CD14-positive monocyte (primary cell): ENCODE measurements around the gene CXCL11. TPM values are rescaled to one million over a fixed set of nuclear protein-coding genes. Genes with fewer than 3 reads are reported as not detected.

Experiments used
- DNase-seq, 3 donors: peaks; one replicate each; pipeline ENCODE4 v3.0.0-alpha.2; 2011 to 2022
- H2AFZ ChIP-seq: 2 replicates; pipeline ENCODE4 v1.6.0; 2012; ENCODE audit warnings: mild to moderate bottlenecking, low read depth, low read length, inconsistent platforms; ENCODE audit not compliant: insufficient read depth, poor library complexity, severe bottlenecking
- H3K27ac ChIP-seq, 2 donors: 1 replicate in 1 of 2; 2 replicates in 1 of 2; pipeline ENCODE4 v1.5.1; 2012 to 2013; ENCODE audit warnings: low read length in 2 of 2, control low read depth in 1 of 2, inconsistent platforms in 1 of 2, low read depth in 1 of 2, mild to moderate bottlenecking in 1 of 2
- H3K27me3 ChIP-seq, 2 donors: one replicate each; pipeline versions ENCODE4 v1.6.0 to v1.6.1; 2011 to 2013; ENCODE audit warnings: low read length in 2 of 2; ENCODE audit not compliant: control insufficient read depth in 2 of 2, insufficient read depth in 2 of 2
- H3K36me3 ChIP-seq, 2 donors: replicated peaks in 1 of 2; 1 replicate in 1 of 2; 2 replicates in 1 of 2; pipeline versions ENCODE4 v1.5.1 to v1.6.1; 2012 to 2013; ENCODE audit warnings: low read length in 2 of 2, control low read depth in 1 of 2, inconsistent platforms in 1 of 2, mild to moderate bottlenecking in 1 of 2; ENCODE audit not compliant: insufficient read depth in 2 of 2, control insufficient read depth in 1 of 2
- H3K4me1 ChIP-seq, 2 donors: 1 replicate in 1 of 2; 2 replicates in 1 of 2; pipeline versions ENCODE4 v1.5.1 to v1.6.1; 2012 to 2013; ENCODE audit warnings: low read length in 2 of 2, control low read depth in 1 of 2, inconsistent platforms in 1 of 2, mild to moderate bottlenecking in 1 of 2, moderate library complexity in 1 of 2; ENCODE audit not compliant: insufficient read depth in 2 of 2, control insufficient read depth in 1 of 2
- H3K4me2 ChIP-seq: replicated peaks from 2 replicates; pipeline ENCODE3; 2012; ENCODE audit warnings: low read length, moderate library complexity, mild to moderate bottlenecking; ENCODE audit not compliant: poor library complexity, severe bottlenecking; ENCODE audit errors: extremely low read depth
- H3K4me3 ChIP-seq, 3 experiments: fragments of 200-600 bp in 1 of 3; sonication (generic) in 1 of 3; replicated peaks in 1 of 3; 1 replicate in 2 of 3; 2 replicates in 1 of 3; pipeline ENCODE4 v1.5.1; 2011 to 2013; ENCODE audit warnings: low read length in 3 of 3, mild to moderate bottlenecking in 3 of 3, control low read depth in 2 of 3, low read depth in 2 of 3, inconsistent platforms in 1 of 3, moderate library complexity in 1 of 3
- H3K79me2 ChIP-seq: 2 replicates; pipeline ENCODE4 v1.6.0; 2012; ENCODE audit warnings: mild to moderate bottlenecking, control low read depth, inconsistent platforms, low read length, moderate library complexity; ENCODE audit not compliant: insufficient read depth
- H3K9ac ChIP-seq: 2 replicates; pipeline ENCODE4 v1.6.0; 2017; ENCODE audit warnings: low read length, mild to moderate bottlenecking; ENCODE audit not compliant: insufficient read depth, poor library complexity, severe bottlenecking
- H3K9me3 ChIP-seq, 2 donors: replicated peaks in 1 of 2; 1 replicate in 1 of 2; 2 replicates in 1 of 2; pipeline versions ENCODE4 v1.5.1 to v1.6.1; 2012 to 2013; ENCODE audit warnings: low read length in 2 of 2, control low read depth in 1 of 2; ENCODE audit not compliant: control insufficient read depth in 1 of 2, insufficient read depth in 1 of 2
- H4K20me1 ChIP-seq: 2 replicates; pipeline ENCODE4 v1.6.0; 2012; ENCODE audit warnings: mild to moderate bottlenecking, low read length, control low read depth, moderate library complexity; ENCODE audit not compliant: insufficient read depth
- H3K27ac Mint-ChIP-seq, 7 donors: one replicate each; pipeline ENCODE4 v1.8.0; 2020; ENCODE audit warnings: mild to moderate bottlenecking in 7 of 7, mixed read lengths in 7 of 7, moderate library complexity in 6 of 7, inconsistent platforms in 2 of 7
- H3K27me3 Mint-ChIP-seq, 3 donors: one replicate each; pipeline ENCODE4 v1.8.0; 2021 to 2022; ENCODE audit warnings: low read depth in 3 of 3, mild to moderate bottlenecking in 3 of 3, mixed read lengths in 3 of 3, moderate library complexity in 3 of 3, inconsistent platforms in 1 of 3
- H3K36me3 Mint-ChIP-seq, 2 donors: one replicate each; pipeline ENCODE4 v1.8.0; 2020; ENCODE audit warnings: mixed read lengths in 2 of 2, inconsistent platforms in 1 of 2, mild to moderate bottlenecking in 1 of 2
- H3K4me1 Mint-ChIP-seq: one replicate; pipeline ENCODE4 v1.8.0; 2020; ENCODE audit warnings: mild to moderate bottlenecking, mixed read lengths
- H3K4me3 Mint-ChIP-seq, 2 donors: one replicate each; pipeline ENCODE4 v1.8.0; 2020; ENCODE audit warnings: mild to moderate bottlenecking in 2 of 2, mixed read lengths in 2 of 2, moderate library complexity in 1 of 2
- H3K9me3 Mint-ChIP-seq, 7 donors: one replicate each; pipeline ENCODE4 v1.8.0; 2020 to 2022; ENCODE audit warnings: mixed read lengths in 7 of 7, mild to moderate bottlenecking in 6 of 7, moderate library complexity in 6 of 7, inconsistent platforms in 2 of 7
- CTCF ChIP-seq: fragments of 200-600 bp; IDR thresholded peaks from one replicate; pipeline ENCODE4 v1.8.0; 2022; ENCODE audit warnings: antibody characterized with exemption, mild to moderate bottlenecking
- WGBS: methylation state at CpG from one replicate; pipeline ENCODE4 v1.1.5; 2013; ENCODE audit warnings: missing lambda C conversion rate; ENCODE audit not compliant: insufficient coverage; 5-methylcytosine and 5-hydroxymethylcytosine counted together
- intact Hi-C, 2 donors: fragments of 100-400 bp; cut with micrococcal nuclease; formaldehyde crosslinking; loops; one replicate each; pipeline versions ENCODE4 v1.15.0 to v1.15.1; 2023
- polyA minus RNA-seq: library from RNA; depleted of rRNA, polyadenylated mRNA; stranded (reverse); fragments of >200 nt; gene quantifications from 2 replicates; pipeline ENCODE4 v1.2.3, GENCODE V29; 2012
- polyA plus RNA-seq, 3 donors: library from polyadenylated mRNA; depleted of rRNA in 1 of 3; unstranded in 2 of 3; stranded (reverse) in 1 of 3; fragments of 300-500 nt in 2 of 3; fragments of >200 nt in 1 of 3; fragmentation: Illumina TruSeq in 2 of 3; gene quantifications; 1 replicate in 2 of 3; 2 replicates in 1 of 3; pipeline ENCODE4 v1.2.3, GENCODE V29; 2012 to 2021
- total RNA-seq, 12 experiments: library from RNA in 1 of 12; stranded (reverse) in 1 of 12; fragments of 120-200 nt in 1 of 12; gene quantifications; one replicate each; pipeline ENCODE4 v1.2.4 and lab custom pipeline; 2013 to 2026; ENCODE audit warnings: mixed read lengths in 6 of 12, inconsistent platforms in 1 of 12

CXCL11 gene
- 1.7 TPM for total RNA-seq (2013)
- polyA plus RNA-seq, result under 1 TPM; 0.15 to 0.36 (median 0.25) TPM
- polyA minus RNA-seq, result 0.28 and 0.96 TPM in 2 replicates
- 0.03 to 13.7 (median 0.86) reads per million in 11 experiments for total RNA-seq (lab: John Stamatoyannopoulos, UW)

- no CpG with 5 or more reads among the region's 2 CpGs for WGBS
- Histone ChIP-seq H3K4me1 (peaks cover 11 to 15% of the 10 kb centered on the region in 2 donors), H2AFZ (peak within 1 kb of the TSS; percentile 3), H3K9ac (no peak within 1 kb of the TSS), H3K4me3 (no peak within 1 kb of the TSS), H3K27ac (no peak within 1 kb of the TSS), H3K79me2 (no peaks in the 10 kb centered on the region), H3K9me3 (no peaks in the 10 kb centered on the region), H4K20me1 (no peaks in the 10 kb centered on the region), H3K4me2 (no peak within 1 kb of the TSS), H3K27me3 (peaks cover 0 to 2% of the 10 kb centered on the region in 2 donors), H3K36me3 (no peaks in the 10 kb centered on the region)
- TF ChIP-seq CTCF, result no peak
- Mint-ChIP-seq H3K27me3 (peaks cover 0 to 2% (median 0%) of the 10 kb centered on the region in 3 donors), H3K4me3 (no peak within 1 kb of the TSS), H3K36me3 (no peaks in the 10 kb centered on the region), H3K27ac (peak within 1 kb of the TSS in 2 of 7 donors; percentile 9 to 35), H3K4me1 (peaks cover 17% of the 10 kb centered on the region), H3K9me3 (no peaks in the 10 kb centered on the region)
- peak in 1 of 3 donors; percentile 46 for DNase-seq
- intact Hi-C loops, result no loop called here
These were observed at the start of gene CXCL11 for GRCh38 chr4:76035799-76036380. Gene CXCL11 (minus strand): TSS chr4:76036070. CDS start chr4:76035987, 83 bp downstream.

- no peak overlapping the region for H3K9ac ChIP-seq
- no peaks in the 10 kb centered on the region for H3K9me3 ChIP-seq
- no peak for DNase-seq
- peaks cover 3 to 5% (median 4%) of the 10 kb centered on the region in 3 donors for H3K27me3 Mint-ChIP-seq
- no peak overlapping the region for H3K27ac ChIP-seq
- no peaks in the 10 kb centered on the region for H3K36me3 ChIP-seq
- intact Hi-C loops, result no loop called here
- no peaks in the 10 kb centered on the region for H3K27me3 ChIP-seq
- WGBS, result no CpG with 5 or more reads among the region's 1 CpG
- peaks cover 10% of the 10 kb centered on the region for H3K4me1 Mint-ChIP-seq
- H3K4me2 ChIP-seq, result no peak overlapping the region
- H3K36me3 Mint-ChIP-seq, result peaks cover 0 to 2% of the 10 kb centered on the region in 2 donors
- peaks cover 0 to 3% (median 0%) of the 10 kb centered on the region in 7 donors for H3K9me3 Mint-ChIP-seq
- H3K79me2 ChIP-seq, result no peaks in the 10 kb centered on the region
- no peak overlapping the region for H2AFZ ChIP-seq
- H3K4me3 Mint-ChIP-seq, result no peak overlapping the region
- H3K4me3 ChIP-seq, result no peak overlapping the region
- peaks cover 5 to 6% of the 10 kb centered on the region in 2 donors for H3K4me1 ChIP-seq
- H3K27ac Mint-ChIP-seq, result no peak overlapping the region
- TF ChIP-seq CTCF, result no peak
- no peaks in the 10 kb centered on the region for H4K20me1 ChIP-seq
These were observed 48.7 kb upstream of the CXCL11 start for GRCh38 chr4:76084542-76084941.
